CD14-positive monocyte (primary cell): Measurements from ENCODE around the gene SLC39A10. TPM values are rescaled to one million over a fixed set of nuclear protein-coding genes. Genes with fewer than 3 reads are reported as not detected.

Experiments used
- DNase-seq, 3 donors: peaks; one replicate each; pipeline ENCODE4 v3.0.0-alpha.2; 2011 to 2022
- H2AFZ ChIP-seq: 2 replicates; pipeline ENCODE4 v1.6.0; 2012; ENCODE audit warnings: mild to moderate bottlenecking, low read depth, low read length, inconsistent platforms; ENCODE audit not compliant: insufficient read depth, poor library complexity, severe bottlenecking
- H3K27ac ChIP-seq, 2 donors: 1 replicate in 1 of 2; 2 replicates in 1 of 2; pipeline ENCODE4 v1.5.1; 2012 to 2013; ENCODE audit warnings: low read length in 2 of 2, control low read depth in 1 of 2, inconsistent platforms in 1 of 2, low read depth in 1 of 2, mild to moderate bottlenecking in 1 of 2
- H3K27me3 ChIP-seq, 2 donors: one replicate each; pipeline versions ENCODE4 v1.6.0 to v1.6.1; 2011 to 2013; ENCODE audit warnings: low read length in 2 of 2; ENCODE audit not compliant: control insufficient read depth in 2 of 2, insufficient read depth in 2 of 2
- H3K36me3 ChIP-seq, 2 donors: replicated peaks in 1 of 2; 1 replicate in 1 of 2; 2 replicates in 1 of 2; pipeline versions ENCODE4 v1.5.1 to v1.6.1; 2012 to 2013; ENCODE audit warnings: low read length in 2 of 2, control low read depth in 1 of 2, inconsistent platforms in 1 of 2, mild to moderate bottlenecking in 1 of 2; ENCODE audit not compliant: insufficient read depth in 2 of 2, control insufficient read depth in 1 of 2
- H3K4me1 ChIP-seq, 2 donors: 1 replicate in 1 of 2; 2 replicates in 1 of 2; pipeline versions ENCODE4 v1.5.1 to v1.6.1; 2012 to 2013; ENCODE audit warnings: low read length in 2 of 2, control low read depth in 1 of 2, inconsistent platforms in 1 of 2, mild to moderate bottlenecking in 1 of 2, moderate library complexity in 1 of 2; ENCODE audit not compliant: insufficient read depth in 2 of 2, control insufficient read depth in 1 of 2
- H3K4me2 ChIP-seq: replicated peaks from 2 replicates; pipeline ENCODE3; 2012; ENCODE audit warnings: low read length, moderate library complexity, mild to moderate bottlenecking; ENCODE audit not compliant: poor library complexity, severe bottlenecking; ENCODE audit errors: extremely low read depth
- H3K4me3 ChIP-seq, 3 experiments: fragments of 200-600 bp in 1 of 3; sonication (generic) in 1 of 3; replicated peaks in 1 of 3; 1 replicate in 2 of 3; 2 replicates in 1 of 3; pipeline ENCODE4 v1.5.1; 2011 to 2013; ENCODE audit warnings: low read length in 3 of 3, mild to moderate bottlenecking in 3 of 3, control low read depth in 2 of 3, low read depth in 2 of 3, inconsistent platforms in 1 of 3, moderate library complexity in 1 of 3
- H3K79me2 ChIP-seq: 2 replicates; pipeline ENCODE4 v1.6.0; 2012; ENCODE audit warnings: mild to moderate bottlenecking, control low read depth, inconsistent platforms, low read length, moderate library complexity; ENCODE audit not compliant: insufficient read depth
- H3K9ac ChIP-seq: 2 replicates; pipeline ENCODE4 v1.6.0; 2017; ENCODE audit warnings: low read length, mild to moderate bottlenecking; ENCODE audit not compliant: insufficient read depth, poor library complexity, severe bottlenecking
- H3K9me3 ChIP-seq, 2 donors: replicated peaks in 1 of 2; 1 replicate in 1 of 2; 2 replicates in 1 of 2; pipeline versions ENCODE4 v1.5.1 to v1.6.1; 2012 to 2013; ENCODE audit warnings: low read length in 2 of 2, control low read depth in 1 of 2; ENCODE audit not compliant: control insufficient read depth in 1 of 2, insufficient read depth in 1 of 2
- H4K20me1 ChIP-seq: 2 replicates; pipeline ENCODE4 v1.6.0; 2012; ENCODE audit warnings: mild to moderate bottlenecking, low read length, control low read depth, moderate library complexity; ENCODE audit not compliant: insufficient read depth
- H3K27ac Mint-ChIP-seq, 7 donors: one replicate each; pipeline ENCODE4 v1.8.0; 2020; ENCODE audit warnings: mild to moderate bottlenecking in 7 of 7, mixed read lengths in 7 of 7, moderate library complexity in 6 of 7, inconsistent platforms in 2 of 7
- H3K27me3 Mint-ChIP-seq, 3 donors: one replicate each; pipeline ENCODE4 v1.8.0; 2021 to 2022; ENCODE audit warnings: low read depth in 3 of 3, mild to moderate bottlenecking in 3 of 3, mixed read lengths in 3 of 3, moderate library complexity in 3 of 3, inconsistent platforms in 1 of 3
- H3K36me3 Mint-ChIP-seq, 2 donors: one replicate each; pipeline ENCODE4 v1.8.0; 2020; ENCODE audit warnings: mixed read lengths in 2 of 2, inconsistent platforms in 1 of 2, mild to moderate bottlenecking in 1 of 2
- H3K4me1 Mint-ChIP-seq: one replicate; pipeline ENCODE4 v1.8.0; 2020; ENCODE audit warnings: mild to moderate bottlenecking, mixed read lengths
- H3K4me3 Mint-ChIP-seq, 2 donors: one replicate each; pipeline ENCODE4 v1.8.0; 2020; ENCODE audit warnings: mild to moderate bottlenecking in 2 of 2, mixed read lengths in 2 of 2, moderate library complexity in 1 of 2
- H3K9me3 Mint-ChIP-seq, 7 donors: one replicate each; pipeline ENCODE4 v1.8.0; 2020 to 2022; ENCODE audit warnings: mixed read lengths in 7 of 7, mild to moderate bottlenecking in 6 of 7, moderate library complexity in 6 of 7, inconsistent platforms in 2 of 7
- CTCF ChIP-seq: fragments of 200-600 bp; IDR thresholded peaks from one replicate; pipeline ENCODE4 v1.8.0; 2022; ENCODE audit warnings: antibody characterized with exemption, mild to moderate bottlenecking
- WGBS: methylation state at CpG from one replicate; pipeline ENCODE4 v1.1.5; 2013; ENCODE audit warnings: missing lambda C conversion rate; ENCODE audit not compliant: insufficient coverage; 5-methylcytosine and 5-hydroxymethylcytosine counted together
- intact Hi-C, 2 donors: fragments of 100-400 bp; cut with micrococcal nuclease; formaldehyde crosslinking; loops; one replicate each; pipeline versions ENCODE4 v1.15.0 to v1.15.1; 2023
- polyA plus RNA-seq, 3 donors: library from polyadenylated mRNA; depleted of rRNA in 1 of 3; unstranded in 2 of 3; stranded (reverse) in 1 of 3; fragments of 300-500 nt in 2 of 3; fragments of >200 nt in 1 of 3; fragmentation: Illumina TruSeq in 2 of 3; gene quantifications; 1 replicate in 2 of 3; 2 replicates in 1 of 3; pipeline ENCODE4 v1.2.3, GENCODE V29; 2012 to 2021

Gene SLC39A10
- polyA plus RNA-seq, 3 donors = 5.2 to 6.9 (median 5.2) TPM

- peaks cover 0 to 10% of the 10 kb centered on the region in 2 donors for H3K36me3 ChIP-seq
- H3K9me3 ChIP-seq = no peaks in the 10 kb centered on the region
- intact Hi-C loops = no loop called here
- H3K4me2 ChIP-seq = no peak overlapping the region
- no peaks in the 10 kb centered on the region for H3K27me3 Mint-ChIP-seq
- DNase-seq = no peak
- no peak for TF ChIP-seq CTCF
- WGBS = 100% methylated on average over 1 of the region's 2 CpGs
- no peaks in the 10 kb centered on the region for H4K20me1 ChIP-seq
- no peak overlapping the region for H3K4me3 ChIP-seq
- H3K27ac ChIP-seq = no peak overlapping the region
- H3K36me3 Mint-ChIP-seq = peaks cover 12% of the 10 kb centered on the region in 2 donors
- peaks cover 0 to 3% (median 0%) of the 10 kb centered on the region in 7 donors for H3K9me3 Mint-ChIP-seq
- H3K4me3 Mint-ChIP-seq = no peak overlapping the region
- no peak overlapping the region for H3K9ac ChIP-seq
- peaks cover 8% of the 10 kb centered on the region for H3K4me1 Mint-ChIP-seq
- no peak overlapping the region for H2AFZ ChIP-seq
- no peaks in the 10 kb centered on the region for H3K79me2 ChIP-seq
- H3K27ac Mint-ChIP-seq = no peak overlapping the region
- no peaks in the 10 kb centered on the region for H3K4me1 ChIP-seq
- H3K27me3 ChIP-seq = no peaks in the 10 kb centered on the region
Measured at GRCh38 chr2:195677884-195678283, 20.9 kb downstream of the SLC39A10 start.

DNA sequence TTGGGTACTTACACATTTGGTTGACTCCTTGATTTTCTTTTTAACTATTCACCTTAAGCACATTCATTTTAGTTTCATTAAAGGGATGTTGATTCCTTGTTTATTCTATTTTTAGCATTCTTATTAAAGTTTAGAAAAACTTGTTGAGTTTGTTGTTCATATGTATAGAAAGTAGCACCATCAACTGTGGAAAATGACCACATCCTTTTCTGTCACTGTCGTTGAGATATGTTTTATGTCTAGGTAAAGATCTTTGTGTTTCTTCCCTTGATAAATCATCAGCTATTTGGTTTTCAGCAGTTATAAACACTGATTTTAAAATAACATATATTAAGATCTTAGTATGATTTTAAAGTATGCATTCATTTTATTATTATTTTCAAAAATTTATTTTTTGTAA, 25.1 kb downstream of the SLC39A10 start:
- H3K27me3 ChIP-seq = no peaks in the 10 kb centered on the region
- no peak overlapping the region for H3K4me3 ChIP-seq
- no peak for DNase-seq
- H3K4me1 ChIP-seq = no peaks in the 10 kb centered on the region
- no peak for TF ChIP-seq CTCF
- H3K4me2 ChIP-seq = no peak overlapping the region
- H3K9me3 ChIP-seq = no peaks in the 10 kb centered on the region
- peaks cover 4% of the 10 kb centered on the region for H3K4me1 Mint-ChIP-seq
- H3K36me3 Mint-ChIP-seq = peaks cover 17 to 25% of the 10 kb centered on the region in 2 donors
- H3K27ac Mint-ChIP-seq = no peak overlapping the region
- H3K4me3 Mint-ChIP-seq = no peak overlapping the region
- no peaks in the 10 kb centered on the region for H3K79me2 ChIP-seq
- intact Hi-C loops = no loop called here
- WGBS = no CpG with 5 or more reads among the region's 1 CpG
- peaks cover 0 to 10% of the 10 kb centered on the region in 2 donors for H3K36me3 ChIP-seq
- H3K9ac ChIP-seq = no peak overlapping the region
- H3K9me3 Mint-ChIP-seq = peaks cover 0 to 3% (median 0%) of the 10 kb centered on the region in 7 donors
- no peak overlapping the region for H3K27ac ChIP-seq
- H4K20me1 ChIP-seq = no peaks in the 10 kb centered on the region
- H2AFZ ChIP-seq = no peak overlapping the region
- H3K27me3 Mint-ChIP-seq = no peaks in the 10 kb centered on the region
